Epithelial cell of esophagus (primary cell): Measurements from ENCODE around the gene HNRNPL.
"Not testable (repeated sequence)": the region's sequence is repeated elsewhere in the genome, so short reads cannot be mapped to it uniquely, and the experiment has no call there.

Experiments
- DNase-seq: peaks from one replicate; pipeline ENCODE4 v3.0.0; 2010; ENCODE audit warnings: low read depth
- H3K4me3 ChIP-seq: 2 replicates; pipeline ENCODE4 v1.5.1; 2011; ENCODE audit warnings: mild to moderate bottlenecking, low read length, control low read depth
- TF ChIP-seq, protein P1 (sequence below): IDR thresholded peaks from 2 replicates; pipeline ENCODE4 v1.5.1; 2011; ENCODE audit warnings: low read depth, mild to moderate bottlenecking, low read length, control low read depth, inconsistent platforms; ENCODE audit not compliant: insufficient read depth; ENCODE audit errors: missing control alignments

HNRNPL gene

DNA sequence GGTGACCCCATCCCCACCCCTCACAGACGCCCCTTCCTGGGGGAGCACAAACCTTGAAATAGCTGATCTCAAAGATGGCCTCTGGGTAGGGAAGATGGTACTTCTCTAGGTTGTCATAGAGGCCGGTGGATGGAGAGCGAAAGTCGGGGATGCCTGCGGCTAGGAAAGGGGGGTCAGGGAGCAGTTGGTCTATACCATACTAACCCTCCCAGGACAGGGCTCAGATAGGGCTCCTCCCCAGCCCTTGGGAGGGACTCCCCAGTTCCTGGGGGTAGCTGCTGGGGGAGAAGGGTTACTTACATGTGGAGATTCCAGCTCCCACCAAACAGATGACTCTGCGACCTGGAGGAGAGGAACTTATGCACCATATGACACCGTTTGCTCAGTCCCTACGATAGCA, 40.0 kb upstream of the HNRNPL start:
- H3K4me3 ChIP-seq, result no peak overlapping the region
- TF ChIP-seq, protein P1, sequence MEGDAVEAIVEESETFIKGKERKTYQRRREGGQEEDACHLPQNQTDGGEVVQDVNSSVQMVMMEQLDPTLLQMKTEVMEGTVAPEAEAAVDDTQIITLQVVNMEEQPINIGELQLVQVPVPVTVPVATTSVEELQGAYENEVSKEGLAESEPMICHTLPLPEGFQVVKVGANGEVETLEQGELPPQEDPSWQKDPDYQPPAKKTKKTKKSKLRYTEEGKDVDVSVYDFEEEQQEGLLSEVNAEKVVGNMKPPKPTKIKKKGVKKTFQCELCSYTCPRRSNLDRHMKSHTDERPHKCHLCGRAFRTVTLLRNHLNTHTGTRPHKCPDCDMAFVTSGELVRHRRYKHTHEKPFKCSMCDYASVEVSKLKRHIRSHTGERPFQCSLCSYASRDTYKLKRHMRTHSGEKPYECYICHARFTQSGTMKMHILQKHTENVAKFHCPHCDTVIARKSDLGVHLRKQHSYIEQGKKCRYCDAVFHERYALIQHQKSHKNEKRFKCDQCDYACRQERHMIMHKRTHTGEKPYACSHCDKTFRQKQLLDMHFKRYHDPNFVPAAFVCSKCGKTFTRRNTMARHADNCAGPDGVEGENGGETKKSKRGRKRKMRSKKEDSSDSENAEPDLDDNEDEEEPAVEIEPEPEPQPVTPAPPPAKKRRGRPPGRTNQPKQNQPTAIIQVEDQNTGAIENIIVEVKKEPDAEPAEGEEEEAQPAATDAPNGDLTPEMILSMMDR, result no peak
- no peak for DNase-seq

GRCh38 chr19:38888876-38889275, 39.1 kb upstream of the HNRNPL start:
- no peak overlapping the region for H3K4me3 ChIP-seq
- TF ChIP-seq, protein P1, result no peak

DNA sequence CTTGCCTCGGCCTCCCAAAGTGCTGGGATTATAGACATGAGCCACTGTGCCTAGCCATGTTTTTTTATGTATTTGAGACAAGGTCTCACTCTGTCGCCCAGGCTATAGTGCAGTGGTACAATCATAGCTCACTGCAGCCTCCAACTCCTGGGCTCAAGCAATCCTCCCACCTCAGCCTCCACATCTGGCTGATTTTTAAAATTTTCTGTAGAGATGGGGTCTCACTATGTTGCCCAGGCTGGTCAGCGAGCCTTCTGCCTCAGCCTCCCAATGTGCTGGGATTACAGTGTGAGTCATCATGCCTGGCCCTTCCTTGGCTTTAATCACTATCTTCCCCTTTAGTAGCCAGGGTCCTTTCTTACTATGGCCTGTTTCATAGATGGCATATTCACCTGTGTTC, 34.9 kb upstream of the HNRNPL start:
- not testable (repeated sequence) for DNase-seq, H3K4me3 ChIP-seq

More at GRCh38 chr19:38888876-38889275, 39.1 kb upstream of the HNRNPL start:
- no peak for DNase-seq

DNA sequence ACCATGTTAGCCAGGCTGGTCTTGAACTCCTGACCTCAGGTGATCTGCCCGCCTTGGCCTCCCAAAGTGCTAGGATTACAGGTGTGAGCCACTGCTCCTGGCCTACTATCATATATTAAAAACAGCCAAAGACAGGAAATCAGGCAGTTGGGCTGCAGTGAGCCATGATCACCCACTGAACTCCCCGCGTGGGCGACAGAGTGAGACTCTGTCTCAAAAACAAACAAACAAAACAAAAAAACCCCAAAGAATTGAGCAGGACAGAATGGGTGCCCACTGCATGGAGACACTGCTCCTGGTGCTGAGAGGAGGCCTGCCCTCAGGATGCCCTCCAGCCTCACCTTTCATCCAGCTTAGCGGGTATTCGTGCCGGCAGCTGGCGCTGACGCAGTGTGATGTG, 33.5 kb upstream of the HNRNPL start:
- H3K4me3 ChIP-seq, result no peak overlapping the region
- TF ChIP-seq, protein P1, result no peak
- DNase-seq, result no peak

DNA sequence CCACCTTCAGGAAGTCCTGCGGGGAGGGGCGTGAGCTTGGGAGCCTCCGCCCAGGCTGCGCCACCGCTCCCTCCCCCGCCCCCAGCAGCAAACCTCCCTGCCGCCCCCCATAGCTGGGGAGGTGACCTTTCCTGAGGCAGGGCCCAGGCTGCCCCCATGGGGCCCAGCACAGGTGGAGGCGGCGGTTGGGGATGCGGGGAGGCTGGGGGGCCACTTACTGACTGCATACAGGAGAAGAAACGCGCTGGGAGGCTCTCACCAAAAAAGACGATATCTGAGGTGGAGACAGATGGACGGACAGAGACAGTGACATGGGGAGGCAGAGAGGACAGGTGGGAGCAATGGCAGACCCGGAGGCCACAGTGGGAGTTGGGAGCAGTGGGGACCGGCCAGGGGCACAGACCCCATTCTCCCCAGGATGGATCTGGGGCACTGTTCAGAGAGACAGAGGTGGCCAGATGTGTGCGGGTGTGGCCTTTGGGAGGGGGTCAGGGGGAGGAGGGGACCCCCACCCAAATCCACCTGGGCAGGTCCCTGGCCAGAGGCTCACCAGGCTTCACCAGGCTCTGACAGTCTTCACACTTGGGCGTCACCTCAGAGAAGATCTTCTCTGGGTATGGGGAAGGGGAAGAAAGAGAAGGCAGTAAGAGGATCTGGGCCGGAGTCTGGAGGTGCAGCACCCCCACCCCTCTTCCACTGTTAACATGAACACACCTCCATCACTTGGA, 31.3 kb upstream of the HNRNPL start:
- TF ChIP-seq, protein P1, result no peak
- no peak for DNase-seq
- no peak overlapping the region for H3K4me3 ChIP-seq

GRCh38 chr19:38880076-38880881, 30.5 kb upstream of the HNRNPL start:
- no peak overlapping the region for H3K4me3 ChIP-seq
- TF ChIP-seq, protein P1, result no peak
- DNase-seq, result no peak

GRCh38 chr19:38879400-38879751, 29.6 kb upstream of the HNRNPL start:
- TF ChIP-seq, protein P1, result no peak
- no peak for DNase-seq
- no peak overlapping the region for H3K4me3 ChIP-seq
